K562 (cell line): Measurements from ENCODE around the gene PKP1.

Experiments
- DACH1 ChIP-seq: fragments of 450-650 bp; IDR thresholded peaks from 2 replicates; pipeline ENCODE4 v1.6.1; 2018; ENCODE audit not compliant: partially characterized antibody
- EHMT2 ChIP-seq: fragments of 450-650 bp; IDR thresholded peaks from 2 replicates; pipeline ENCODE4 v1.6.1; 2018; ENCODE audit warnings: antibody characterized with exemption
- HNRNPH1 ChIP-seq: fragments of 200-400 bp; formaldehyde crosslinking; optimal IDR thresholded peaks from 2 replicates; pipeline ENCODE3; 2017; ENCODE audit warnings: low read depth, mild to moderate bottlenecking, low read length, moderate library complexity
- NR3C1 ChIP-seq: sonication (generic); formaldehyde crosslinking; IDR thresholded peaks from 2 replicates; pipeline ENCODE4 v1.8.1; 2022; ENCODE audit warnings: missing genetic modification reagents
- TF ChIP-seq, protein P1 (sequence below), 3 experiments: IDR thresholded peaks in 2 of 3; conservative IDR thresholded peaks in 1 of 3; 2 replicates each; pipeline ENCODE4 v1.5.1; 2011 to 2012; ENCODE audit warnings: low read length in 3 of 3, mild to moderate bottlenecking in 3 of 3, control low read depth in 2 of 3, improper control_type of control experiment in 1 of 3, inconsistent platforms in 1 of 3, low read depth in 1 of 3, mixed read lengths in 1 of 3, moderate library complexity in 1 of 3; ENCODE audit not compliant: insufficient read depth in 2 of 3

- TF ChIP-seq EHMT2: no peak
- TF ChIP-seq, protein P1, sequence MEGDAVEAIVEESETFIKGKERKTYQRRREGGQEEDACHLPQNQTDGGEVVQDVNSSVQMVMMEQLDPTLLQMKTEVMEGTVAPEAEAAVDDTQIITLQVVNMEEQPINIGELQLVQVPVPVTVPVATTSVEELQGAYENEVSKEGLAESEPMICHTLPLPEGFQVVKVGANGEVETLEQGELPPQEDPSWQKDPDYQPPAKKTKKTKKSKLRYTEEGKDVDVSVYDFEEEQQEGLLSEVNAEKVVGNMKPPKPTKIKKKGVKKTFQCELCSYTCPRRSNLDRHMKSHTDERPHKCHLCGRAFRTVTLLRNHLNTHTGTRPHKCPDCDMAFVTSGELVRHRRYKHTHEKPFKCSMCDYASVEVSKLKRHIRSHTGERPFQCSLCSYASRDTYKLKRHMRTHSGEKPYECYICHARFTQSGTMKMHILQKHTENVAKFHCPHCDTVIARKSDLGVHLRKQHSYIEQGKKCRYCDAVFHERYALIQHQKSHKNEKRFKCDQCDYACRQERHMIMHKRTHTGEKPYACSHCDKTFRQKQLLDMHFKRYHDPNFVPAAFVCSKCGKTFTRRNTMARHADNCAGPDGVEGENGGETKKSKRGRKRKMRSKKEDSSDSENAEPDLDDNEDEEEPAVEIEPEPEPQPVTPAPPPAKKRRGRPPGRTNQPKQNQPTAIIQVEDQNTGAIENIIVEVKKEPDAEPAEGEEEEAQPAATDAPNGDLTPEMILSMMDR (IDR thresholded peaks at IDR 0.05 in 2 of 3, conservative IDR thresholded peaks at IDR 0.05 in 1 of 3; ENCODE audit: insufficient read depth in 2 of 3, low read depth in 1 of 3, low read length in 3 of 3): no peak
- TF ChIP-seq HNRNPH1: no peak
- TF ChIP-seq NR3C1 (CRISPR knock-in tag): no peak
- TF ChIP-seq DACH1: no peak
Measured at GRCh38 chr1:201324821-201325677, 41.7 kb downstream of the PKP1 start.
